HG03159 (cell line): Measurements from ENCODE around the gene CILP.
"Not testable (repeated sequence)": the region's sequence is repeated elsewhere in the genome, so short reads cannot be mapped to it uniquely, and the experiment has no call there.

Source experiments
- ATAC-seq: cut with Tn5 transposase; IDR thresholded peaks from one replicate; pipeline ENCODE4 v1.9.1; 2021; ENCODE audit warnings: mild to moderate bottlenecking, moderate library complexity; ENCODE audit not compliant: unreplicated experiment

Gene CILP

GRCh38 chr15:65194826-65195547, 16.3 kb downstream of the CILP start:
- ATAC-seq, result no peak

- ATAC-seq, result no peak
These were observed 19.3 kb downstream of the CILP start for GRCh38 chr15:65192016-65192415.

GRCh38 chr15:65189102-65189740, 22.1 kb downstream of the CILP start:
- ATAC-seq, result no peak

- not testable (repeated sequence) for ATAC-seq
These were observed 22.8 kb downstream of the CILP start for GRCh38 chr15:65188472-65188871.

- ATAC-seq, result peak; percentile 74
These were observed 26.2 kb downstream of the CILP start, which contains the start of gene CLPX for GRCh38 chr15:65184868-65185717. Gene CLPX (minus strand): TSS chr15:65185342. CDS start chr15:65185153, 189 bp downstream.

- peak; percentile 35 for ATAC-seq
These were observed 26.9 kb downstream of the CILP start for GRCh38 chr15:65184305-65184867.

- ATAC-seq, result no peak
These were observed 27.5 kb downstream of the CILP start for GRCh38 chr15:65183865-65184159.

GRCh38 chr15:65182538-65182937, 28.7 kb downstream of the CILP start:
- ATAC-seq, result no peak

- ATAC-seq, result not testable (repeated sequence)
These were observed 29.5 kb downstream of the CILP start for GRCh38 chr15:65181582-65182353.

GRCh38 chr15:65180167-65180566, 31.1 kb downstream of the CILP start:
- no peak for ATAC-seq

GRCh38 chr15:65177901-65178300, 33.4 kb downstream of the CILP start:
- no peak for ATAC-seq

GRCh38 chr15:65176056-65176455, 35.2 kb downstream of the CILP start:
- no peak for ATAC-seq

GRCh38 chr15:65175511-65175910, 35.8 kb downstream of the CILP start:
- ATAC-seq, result no peak

- ATAC-seq, result no peak
These were observed 36.8 kb downstream of the CILP start for GRCh38 chr15:65174509-65174908.

- no peak for ATAC-seq
These were observed 38.7 kb downstream of the CILP start for GRCh38 chr15:65172531-65172930.

- no peak for ATAC-seq
These were observed 39.8 kb downstream of the CILP start for GRCh38 chr15:65171428-65171827.

GRCh38 chr15:65165875-65166274, 45.4 kb downstream of the CILP start:
- no peak for ATAC-seq

- no peak for ATAC-seq
These were observed 47.1 kb downstream of the CILP start for GRCh38 chr15:65164139-65164538.

GRCh38 chr15:65163041-65163440, 48.2 kb downstream of the CILP start:
- ATAC-seq, result no peak

- ATAC-seq, result no peak
These were observed 54.6 kb downstream of the CILP start for GRCh38 chr15:65156692-65157091.

GRCh38 chr15:65154720-65155119, 56.6 kb downstream of the CILP start:
- ATAC-seq, result no peak
